Effector memory CD8-positive, alpha-beta T cell (primary cell): Measurements from ENCODE around the gene PLA2G1B.

Experiments used
- ATAC-seq: fragments of 150-1000 bp; cut with Tn5 transposase; replicated peaks from 2 replicates; pipeline ENCODE4 v1.10.0; 2021; ENCODE audit warnings: mild to moderate bottlenecking, moderate library complexity
- DNase-seq, 3 experiments: peaks; one replicate each; pipeline ENCODE4 v3.0.0; 2021
- H3K27ac Mint-ChIP-seq, 2 donors: one replicate each; pipeline ENCODE4 v1.8.0; 2022; ENCODE audit warnings: mild to moderate bottlenecking in 2 of 2, mixed read lengths in 2 of 2, moderate library complexity in 2 of 2
- H3K27me3 Mint-ChIP-seq, 2 donors: one replicate each; pipeline ENCODE4 v1.8.0; 2022; ENCODE audit warnings: mixed read lengths in 2 of 2
- H3K36me3 Mint-ChIP-seq: one replicate; pipeline ENCODE4 v1.8.0; 2022; ENCODE audit warnings: mild to moderate bottlenecking, moderate library complexity, mixed read lengths; ENCODE audit not compliant: insufficient read depth
- H3K4me1 Mint-ChIP-seq, 2 donors: one replicate each; pipeline ENCODE4 v1.8.0; 2022; ENCODE audit warnings: low read depth in 2 of 2, mixed read lengths in 2 of 2
- H3K4me3 Mint-ChIP-seq, 2 donors: one replicate each; pipeline ENCODE4 v1.8.0; 2022; ENCODE audit warnings: mild to moderate bottlenecking in 2 of 2, mixed read lengths in 2 of 2, moderate library complexity in 2 of 2
- H3K9me3 Mint-ChIP-seq, 2 donors: one replicate each; pipeline ENCODE4 v1.8.0; 2022; ENCODE audit warnings: mixed read lengths in 2 of 2

Gene PLA2G1B

DNA sequence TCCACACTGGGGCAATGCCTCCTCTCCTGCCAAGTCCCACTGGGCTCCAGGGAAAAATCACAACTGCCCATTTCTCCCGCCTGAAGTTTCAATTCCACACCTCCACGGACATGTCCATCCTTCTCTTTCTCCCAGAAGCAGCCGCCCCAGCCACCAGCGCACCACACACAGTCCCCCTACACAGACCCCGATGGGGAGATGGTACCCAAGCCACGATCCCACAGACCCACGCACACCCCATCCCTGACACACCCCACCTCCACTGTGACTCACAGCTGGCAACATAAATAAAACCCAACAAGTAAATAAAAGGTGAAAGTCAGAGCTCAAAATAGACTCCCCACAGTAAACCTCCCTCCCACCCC, 38.7 kb upstream of the PLA2G1B start:
- Mint-ChIP-seq H3K9me3 (no peaks in the 10 kb centered on the region), H3K4me3 (no peak overlapping the region), H3K27ac (no peak overlapping the region), H3K36me3 (peaks cover 3% of the 10 kb centered on the region), H3K27me3 (peaks cover 69 to 89% of the 10 kb centered on the region in 2 donors), H3K4me1 (peaks cover 9 to 19% of the 10 kb centered on the region in 2 donors)
- no peak for ATAC-seq
- DNase-seq = no peak

GRCh38 chr12:120365675-120366340, 38.2 kb upstream of the PLA2G1B start:
- peaks cover 69 to 89% of the 10 kb centered on the region in 2 donors for H3K27me3 Mint-ChIP-seq
- no peaks in the 10 kb centered on the region for H3K9me3 Mint-ChIP-seq
- peaks cover 3% of the 10 kb centered on the region for H3K36me3 Mint-ChIP-seq
- ATAC-seq (no peak), DNase-seq (no peak)
- H3K4me3 Mint-ChIP-seq = no peak overlapping the region
- no peak overlapping the region for H3K27ac Mint-ChIP-seq
- peaks cover 9 to 19% of the 10 kb centered on the region in 2 donors for H3K4me1 Mint-ChIP-seq

GRCh38 chr12:120364487-120364886, 36.9 kb upstream of the PLA2G1B start:
- no peak for DNase-seq
- peaks cover 5% of the 10 kb centered on the region for H3K36me3 Mint-ChIP-seq
- no peak overlapping the region for H3K27ac Mint-ChIP-seq
- no peaks in the 10 kb centered on the region for H3K9me3 Mint-ChIP-seq
- peaks cover under 1 to 8% of the 10 kb centered on the region in 2 donors for H3K4me1 Mint-ChIP-seq
- peaks cover 69 to 89% of the 10 kb centered on the region in 2 donors for H3K27me3 Mint-ChIP-seq
- ATAC-seq = no peak
- no peak overlapping the region for H3K4me3 Mint-ChIP-seq

GRCh38 chr12:120363274-120363855, 35.8 kb upstream of the PLA2G1B start:
- ATAC-seq = no peak
- no peak overlapping the region for H3K27ac Mint-ChIP-seq
- peaks cover 0 to 7% of the 10 kb centered on the region in 2 donors for H3K4me1 Mint-ChIP-seq

DNA sequence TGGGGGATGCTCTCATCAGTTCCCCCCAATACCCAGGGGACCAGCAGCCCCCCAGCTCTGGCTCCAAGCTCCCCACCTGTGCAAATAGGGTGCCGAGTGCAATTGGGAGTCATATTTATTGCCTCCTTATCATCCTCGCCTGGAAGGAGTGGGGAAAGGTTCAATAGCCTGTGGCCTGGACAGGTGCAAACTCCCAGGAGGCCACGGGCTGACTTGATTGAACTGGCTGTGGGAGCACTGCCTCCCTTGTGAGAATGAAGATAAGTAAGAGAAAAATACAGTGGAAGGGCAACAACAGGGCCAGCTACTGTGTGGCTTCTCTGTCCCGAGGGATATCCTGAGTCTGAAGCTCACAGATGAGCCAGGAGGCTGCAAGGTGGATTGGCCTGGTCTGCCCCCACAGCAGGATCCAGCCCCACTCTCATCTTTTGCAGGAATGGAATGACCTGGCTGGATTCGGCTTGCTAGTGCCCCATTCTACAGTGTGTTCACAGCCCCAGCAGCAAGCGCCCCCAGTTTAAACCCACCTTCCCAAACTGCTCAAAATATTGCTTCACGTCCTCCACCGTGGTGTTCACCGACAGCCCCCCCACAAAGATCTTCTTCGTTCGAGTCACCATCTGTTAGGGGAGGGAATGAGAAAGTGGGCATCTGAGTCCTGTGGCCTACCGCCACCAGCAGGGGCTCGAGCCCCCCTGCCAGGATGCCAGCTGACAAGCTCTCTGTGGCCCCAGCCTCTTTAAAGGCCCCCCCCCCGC, 35.1 kb upstream of the PLA2G1B start:
- H3K27ac Mint-ChIP-seq = no peak overlapping the region
- peaks cover 0 to 7% of the 10 kb centered on the region in 2 donors for H3K4me1 Mint-ChIP-seq

More at GRCh38 chr12:120363274-120363855, 35.8 kb upstream of the PLA2G1B start:
- no peak for DNase-seq
- Mint-ChIP-seq H3K9me3 (no peaks in the 10 kb centered on the region), H3K36me3 (peaks cover 5% of the 10 kb centered on the region), H3K4me3 (no peak overlapping the region), H3K27me3 (peaks cover 74 to 96% of the 10 kb centered on the region in 2 donors)

GRCh38 chr12:120361506-120362208, 34.1 kb upstream of the PLA2G1B start:
- ATAC-seq (peak; percentile 33), DNase-seq (no peak)
- H3K4me1 Mint-ChIP-seq = peaks cover 0 to 5% of the 10 kb centered on the region in 2 donors
- H3K36me3 Mint-ChIP-seq = peaks cover 5% of the 10 kb centered on the region
- no peak overlapping the region for H3K27ac Mint-ChIP-seq
- H3K9me3 Mint-ChIP-seq = no peaks in the 10 kb centered on the region
- no peak overlapping the region for H3K4me3 Mint-ChIP-seq
- peaks cover 76 to 98% of the 10 kb centered on the region in 2 donors for H3K27me3 Mint-ChIP-seq

More for the DNA sequence above, 35.1 kb upstream of the PLA2G1B start:
- Mint-ChIP-seq H3K27me3 (peaks cover 79 to 100% of the 10 kb centered on the region in 2 donors), H3K9me3 (no peaks in the 10 kb centered on the region), H3K36me3 (peaks cover 5% of the 10 kb centered on the region), H3K4me3 (no peak overlapping the region)
- ATAC-seq = no peak
- no peak for DNase-seq

- ATAC-seq (no peak), DNase-seq (no peak)
- H3K4me3 Mint-ChIP-seq = no peak overlapping the region
- H3K4me1 Mint-ChIP-seq = peaks cover 0 to 5% of the 10 kb centered on the region in 2 donors
- H3K27ac Mint-ChIP-seq = no peak overlapping the region
- H3K27me3 Mint-ChIP-seq = peaks cover 71 to 78% of the 10 kb centered on the region in 2 donors
- H3K9me3 Mint-ChIP-seq = no peaks in the 10 kb centered on the region
- peaks cover 5% of the 10 kb centered on the region for H3K36me3 Mint-ChIP-seq
These were observed 31.5 kb upstream of the PLA2G1B start for GRCh38 chr12:120359128-120359527.

- no peak for ATAC-seq
- Mint-ChIP-seq H3K36me3 (peaks cover 5% of the 10 kb centered on the region), H3K27me3 (peaks cover 70 to 77% of the 10 kb centered on the region in 2 donors), H3K27ac (no peak overlapping the region), H3K4me3 (no peak overlapping the region), H3K4me1 (peaks cover 0 to 5% of the 10 kb centered on the region in 2 donors), H3K9me3 (no peaks in the 10 kb centered on the region)
- no peak for DNase-seq
These were observed 31.0 kb upstream of the PLA2G1B start for GRCh38 chr12:120358412-120359100.

DNA sequence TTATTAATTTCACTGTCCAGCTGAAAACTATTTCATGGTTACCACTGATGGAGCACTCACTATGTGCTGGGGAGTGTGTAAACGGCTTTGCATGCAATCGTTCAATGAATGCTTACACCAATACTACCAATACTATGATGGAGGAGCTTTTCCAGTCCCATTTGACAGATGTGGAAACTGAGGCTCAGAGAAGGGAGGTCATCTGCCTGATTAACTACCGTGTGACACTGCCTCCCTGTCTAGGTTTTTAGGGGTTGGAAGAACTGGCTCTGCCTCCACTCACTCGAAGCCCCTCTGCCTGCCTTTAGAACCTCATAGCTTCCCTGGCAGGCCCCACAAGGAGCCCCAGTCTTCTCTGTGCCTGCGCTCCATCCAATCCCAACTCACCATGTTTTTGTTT, 29.5 kb upstream of the PLA2G1B start:
- peaks cover 5% of the 10 kb centered on the region for H3K36me3 Mint-ChIP-seq
- no peak overlapping the region for H3K4me3 Mint-ChIP-seq
- no peak overlapping the region for H3K27ac Mint-ChIP-seq
- H3K9me3 Mint-ChIP-seq = no peaks in the 10 kb centered on the region
- DNase-seq = no peak
- H3K4me1 Mint-ChIP-seq = peaks cover 0 to 3% of the 10 kb centered on the region in 2 donors
- ATAC-seq = no peak
- H3K27me3 Mint-ChIP-seq = peaks cover 58 to 76% of the 10 kb centered on the region in 2 donors

DNA sequence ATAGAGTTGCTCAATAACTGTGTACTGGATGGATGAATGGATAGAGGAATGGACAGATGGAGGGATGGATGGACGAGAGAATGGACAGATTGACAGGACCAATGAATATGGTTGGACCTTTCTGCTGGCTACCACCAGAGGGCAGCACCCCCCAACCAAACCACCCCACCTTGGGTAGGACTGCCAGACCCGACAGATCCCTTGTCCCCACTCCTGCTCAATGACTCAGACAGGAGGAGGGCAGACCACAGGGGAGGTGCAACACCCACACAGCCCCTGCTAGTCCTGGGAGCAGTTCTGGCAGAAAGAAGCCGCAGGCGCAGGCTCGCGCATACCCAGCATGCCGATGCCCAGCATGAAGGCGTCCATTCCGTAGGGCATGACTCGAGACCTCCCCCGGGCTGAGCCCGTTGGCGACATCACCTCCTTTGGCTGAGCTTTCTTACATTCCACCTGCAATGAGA, 29.0 kb upstream of the PLA2G1B start:
- H3K27ac Mint-ChIP-seq = no peak overlapping the region
- ATAC-seq (peak; percentile 94), DNase-seq (peak; percentile 59 to 67 (median 64))
- no peaks in the 10 kb centered on the region for H3K9me3 Mint-ChIP-seq
- peaks cover 0 to under 1% of the 10 kb centered on the region in 2 donors for H3K4me1 Mint-ChIP-seq
- no peak overlapping the region for H3K4me3 Mint-ChIP-seq
- peaks cover 3% of the 10 kb centered on the region for H3K36me3 Mint-ChIP-seq
- peaks cover 53 to 76% of the 10 kb centered on the region in 2 donors for H3K27me3 Mint-ChIP-seq

- no peaks in the 10 kb centered on the region for H3K36me3 Mint-ChIP-seq
- H3K4me1 Mint-ChIP-seq = no peaks in the 10 kb centered on the region
- H3K4me3 Mint-ChIP-seq = no peak overlapping the region
- ATAC-seq (no peak), DNase-seq (no peak)
- no peaks in the 10 kb centered on the region for H3K9me3 Mint-ChIP-seq
- H3K27me3 Mint-ChIP-seq = peaks cover 31 to 69% of the 10 kb centered on the region in 2 donors
- H3K27ac Mint-ChIP-seq = no peak overlapping the region
These were observed 26.2 kb upstream of the PLA2G1B start for GRCh38 chr12:120353556-120354317.

DNA sequence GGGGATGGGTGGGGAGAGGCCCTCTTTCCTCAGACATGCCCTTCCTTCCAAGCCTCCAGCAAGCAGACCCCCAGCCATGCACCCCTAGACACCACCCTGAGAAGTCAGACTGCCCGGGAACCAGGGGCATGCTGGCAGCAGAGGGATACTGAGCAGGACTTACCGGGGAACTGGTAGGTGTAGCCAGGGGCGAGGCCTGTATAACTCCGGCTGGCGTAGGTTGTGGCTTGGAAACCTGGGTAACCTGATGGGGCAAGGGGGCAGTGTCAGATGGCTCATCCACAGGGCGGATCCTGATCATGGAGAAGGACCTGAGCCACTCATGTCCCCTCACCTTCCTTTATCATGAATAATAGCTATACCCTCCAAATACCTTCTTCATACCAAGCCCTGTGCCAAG, 25.6 kb upstream of the PLA2G1B start:
- Mint-ChIP-seq H3K27ac (no peak overlapping the region), H3K4me3 (no peak overlapping the region), H3K27me3 (peaks cover 30 to 65% of the 10 kb centered on the region in 2 donors), H3K36me3 (no peaks in the 10 kb centered on the region), H3K9me3 (no peaks in the 10 kb centered on the region), H3K4me1 (no peaks in the 10 kb centered on the region)
- DNase-seq (no peak), ATAC-seq (no peak)
